H1 (cell line): ENCODE results near the gene ATP5F1E. TPM values are rescaled to one million over a fixed set of nuclear protein-coding genes. Genes with fewer than 3 reads are reported as not detected.

Experiments
- CTCF ChIA-PET: fragments of 300-600 bp; sonication (Branson Sonifier 250); formaldehyde crosslinking; loops from one replicate; lab custom pipeline; 2021; ENCODE audit not compliant: partially characterized antibody; lab: Charles Lee
- POLR2A ChIA-PET: fragments of 300-600 bp; sonication (Branson Sonifier 250); formaldehyde crosslinking; loops from one replicate; lab custom pipeline; 2021; ENCODE audit warnings: inconsistent platforms; ENCODE audit not compliant: partially characterized antibody; lab: Charles Lee
- DNase-seq, 2 experiments: peaks; one replicate each; pipeline versions ENCODE4 v3.0.0 to v3.0.0-alpha.2; 2010 to 2022; ENCODE audit warnings: low spot score in 2 of 2, low read depth in 1 of 2, mixed read lengths in 1 of 2
- FAIRE-seq: peaks from 2 replicates; lab custom pipeline; 2011; peaks lifted over from hg19 to GRCh38; lab: Jason Lieb, UNC
- H2AFZ ChIP-seq: 2 replicates; pipeline ENCODE4 v1.8.1; 2012; ENCODE audit warnings: low read length, inconsistent platforms
- H2AK5ac ChIP-seq: 2 replicates; pipeline ENCODE4 v1.6.1; 2013; ENCODE audit warnings: low read depth, low read length
- H2BK120ac ChIP-seq: replicated peaks from 2 replicates; pipeline ENCODE3; 2013; ENCODE audit warnings: low read depth, low read length, inconsistent platforms
- H2BK12ac ChIP-seq: 2 replicates; pipeline ENCODE4 v1.6.1; 2013; ENCODE audit warnings: low read depth, low read length
- H2BK15ac ChIP-seq: 2 replicates; pipeline ENCODE4 v1.6.1; 2013; ENCODE audit warnings: low read length
- H2BK20ac ChIP-seq: 2 replicates; pipeline ENCODE4 v1.6.1; 2013; ENCODE audit warnings: low read length
- H2BK5ac ChIP-seq: 2 replicates; pipeline ENCODE4 v1.6.1; 2013; ENCODE audit warnings: low read depth, low read length
- H3K14ac ChIP-seq: 2 replicates; pipeline ENCODE4 v1.6.1; 2013; ENCODE audit warnings: inconsistent platforms; ENCODE audit not compliant: insufficient read length
- H3K18ac ChIP-seq: 2 replicates; pipeline ENCODE4 v1.6.1; 2013; ENCODE audit warnings: low read length; ENCODE audit errors: extremely low read depth
- H3K23ac ChIP-seq: 2 replicates; pipeline ENCODE4 v1.6.1; 2013; ENCODE audit warnings: inconsistent platforms; ENCODE audit not compliant: insufficient read length
- H3K23me2 ChIP-seq: 2 replicates; pipeline ENCODE4 v1.6.1; 2013; ENCODE audit warnings: low read depth, low read length
- H3K27ac ChIP-seq: 2 replicates; pipeline ENCODE4 v1.6.1; 2011; ENCODE audit warnings: low read depth, low read length, inconsistent platforms
- H3K27me3 ChIP-seq, 4 experiments: replicated peaks in 1 of 4; 1 replicate in 1 of 4; 2 replicates in 3 of 4; pipeline versions ENCODE4 v1.6.1 to v1.8.1; 2011 to 2013; ENCODE audit warnings: low read length in 3 of 4, mild to moderate bottlenecking in 3 of 4, inconsistent platforms in 2 of 4, mixed read lengths in 2 of 4, moderate library complexity in 1 of 4; ENCODE audit not compliant: control insufficient read depth in 3 of 4, insufficient read depth in 3 of 4; ENCODE audit errors: extremely low read depth in 1 of 4
- H3K36me3 ChIP-seq, 4 experiments: 2 replicates each; pipeline versions ENCODE4 v1.6.1 to v1.8.1; 2011 to 2013; ENCODE audit warnings: mild to moderate bottlenecking in 4 of 4, low read length in 3 of 4, moderate library complexity in 2 of 4, control low read depth in 1 of 4, inconsistent platforms in 1 of 4; ENCODE audit not compliant: insufficient read depth in 4 of 4, control insufficient read depth in 2 of 4
- H3K4ac ChIP-seq: replicated peaks from 2 replicates; pipeline ENCODE3; 2013; ENCODE audit warnings: low read length, low read depth, mixed read lengths, inconsistent platforms; ENCODE audit not compliant: insufficient read length
- H3K4me1 ChIP-seq, 4 experiments: replicated peaks in 1 of 4; 1 replicate in 1 of 4; 2 replicates in 3 of 4; pipeline versions ENCODE4 v1.6.1 to v1.8.1; 2011 to 2013; ENCODE audit warnings: low read length in 3 of 4, inconsistent platforms in 2 of 4, mixed read lengths in 1 of 4; ENCODE audit not compliant: insufficient read depth in 4 of 4, control insufficient read depth in 3 of 4
- H3K4me2 ChIP-seq, 2 experiments: 2 replicates each; pipeline versions ENCODE4 v1.6.1 to v1.8.1; 2011 to 2013; ENCODE audit warnings: low read depth in 2 of 2, low read length in 2 of 2, control low read depth in 1 of 2, inconsistent platforms in 1 of 2, mild to moderate bottlenecking in 1 of 2; ENCODE audit not compliant: insufficient read depth in 1 of 2
- H3K4me3 ChIP-seq, 4 experiments: fragments of 200-600, 300-600 bp in 1 of 4; sonication (generic), shearing (Covaris generic), sonication (Bioruptor Twin) in 1 of 4; 2 replicates each; pipeline versions ENCODE4 v1.5.1 to v1.8.1; 2011 to 2016; ENCODE audit warnings: low read length in 4 of 4, low read depth in 3 of 4, control low read depth in 2 of 4, inconsistent platforms in 2 of 4, mild to moderate bottlenecking in 2 of 4, mixed read lengths in 1 of 4, moderate library complexity in 1 of 4; ENCODE audit not compliant: insufficient read depth in 2 of 4; ENCODE audit errors: extremely low read depth in 1 of 4
- H3K56ac ChIP-seq: replicated peaks from 2 replicates; pipeline ENCODE3; 2013; ENCODE audit warnings: low read depth, mild to moderate bottlenecking, mixed read lengths, low read length, inconsistent platforms; ENCODE audit not compliant: insufficient read length
- H3K79me1 ChIP-seq: 2 replicates; pipeline ENCODE4 v1.6.1; 2013; ENCODE audit warnings: low read depth, low read length, control low read depth
- H3K79me2 ChIP-seq, 2 experiments: 2 replicates each; pipeline versions ENCODE4 v1.6.1 to v1.8.1; 2012 to 2013; ENCODE audit warnings: low read length in 2 of 2, mild to moderate bottlenecking in 2 of 2, inconsistent platforms in 1 of 2; ENCODE audit not compliant: insufficient read depth in 2 of 2, control insufficient read depth in 1 of 2
- H3K9ac ChIP-seq, 4 experiments: replicated peaks in 1 of 4; 1 replicate in 1 of 4; 2 replicates in 3 of 4; pipeline versions ENCODE4 v1.6.1 to v1.8.1; 2011 to 2013; ENCODE audit warnings: low read depth in 3 of 4, low read length in 3 of 4, control low read depth in 2 of 4, mild to moderate bottlenecking in 2 of 4, moderate library complexity in 2 of 4, inconsistent platforms in 1 of 4; ENCODE audit errors: extremely low read depth in 1 of 4
- H3K9me3 ChIP-seq, 2 experiments: 2 replicates each; pipeline versions ENCODE4 v1.6.1 to v1.8.1; 2012 to 2013; ENCODE audit warnings: mild to moderate bottlenecking in 2 of 2, moderate library complexity in 2 of 2, control low read depth in 1 of 2, inconsistent platforms in 1 of 2, low read depth in 1 of 2, low read length in 1 of 2, mixed read lengths in 1 of 2; ENCODE audit not compliant: insufficient read depth in 2 of 2
- H4K20me1 ChIP-seq, 2 experiments: replicated peaks in 1 of 2; 2 replicates each; pipeline versions ENCODE3 to v1.8.1; 2011 to 2013; ENCODE audit warnings: inconsistent platforms in 2 of 2, low read length in 2 of 2, mild to moderate bottlenecking in 1 of 2; ENCODE audit not compliant: insufficient read depth in 2 of 2, control insufficient read depth in 1 of 2
- H4K5ac ChIP-seq: 2 replicates; pipeline ENCODE4 v1.6.1; 2013; ENCODE audit warnings: low read length, low read depth, mixed read lengths, inconsistent platforms; ENCODE audit not compliant: insufficient read length
- H4K8ac ChIP-seq: 2 replicates; pipeline ENCODE4 v1.8.0; 2013; ENCODE audit warnings: mild to moderate bottlenecking, moderate library complexity, low read length, inconsistent platforms; ENCODE audit not compliant: insufficient read depth; ENCODE audit errors: extremely low read depth
- H4K91ac ChIP-seq: replicated peaks from 2 replicates; pipeline ENCODE3; 2013; ENCODE audit warnings: low read length, mixed read lengths, inconsistent platforms; ENCODE audit not compliant: insufficient read length
- ATF3 ChIP-seq: IDR thresholded peaks from 2 replicates; pipeline ENCODE4 v1.6.1; 2011; ENCODE audit warnings: low read depth, mild to moderate bottlenecking, low read length; ENCODE audit not compliant: insufficient read depth
- BCL11A ChIP-seq, 2 experiments: IDR thresholded peaks; one replicate each; pipeline ENCODE4 v1.6.1; 2011; ENCODE audit warnings: low read depth in 2 of 2, low read length in 2 of 2, mild to moderate bottlenecking in 2 of 2
- BRCA1 ChIP-seq: IDR thresholded peaks from 2 replicates; pipeline ENCODE4 v1.6.1; 2012; ENCODE audit warnings: low read depth, low read length, improper control_type of control experiment
- CBX8 ChIP-seq: fragments of 300-800, 300-1000 bp; sonication (generic); IDR thresholded peaks from 2 replicates; pipeline ENCODE4 v1.7.1; 2016; ENCODE audit warnings: low read depth, low read length, borderline replicate concordance
- CHD1 ChIP-seq: IDR thresholded peaks from 2 replicates; pipeline ENCODE4 v1.6.1; 2012; ENCODE audit warnings: low read depth, low read length, improper control_type of control experiment
- CHD2 ChIP-seq: IDR thresholded peaks from 2 replicates; pipeline ENCODE4 v1.6.1; 2012; ENCODE audit warnings: low read length, improper control_type of control experiment
- JUND ChIP-seq: IDR thresholded peaks from 2 replicates; pipeline ENCODE4 v1.6.1; 2011; ENCODE audit warnings: mild to moderate bottlenecking, improper control_type of control experiment, low read length
- KDM5A ChIP-seq: fragments of 200-600 bp; IDR thresholded peaks from 2 replicates; pipeline ENCODE4 v1.7.1; 2012; ENCODE audit warnings: mild to moderate bottlenecking, low read length, inconsistent platforms, mixed read lengths
- PHF8 ChIP-seq: fragments of 200-600 bp; sonication (generic); conservative IDR thresholded peaks from 2 replicates; pipeline ENCODE4 v1.7.1; 2012; ENCODE audit warnings: low read depth, mild to moderate bottlenecking, inconsistent platforms, low read length, moderate library complexity
- WGBS, 2 experiments: shearing (Covaris generic) in 1 of 2; methylation state at CpG; one replicate each; pipeline versions ENCODE4 v1.1.6 to v1.1.7; 2013 to 2015; ENCODE audit warnings: low lambda C conversion rate in 2 of 2, mixed read lengths in 2 of 2, inconsistent platforms in 1 of 2, low coverage in 1 of 2, missing lambda C conversion rate in 1 of 2; ENCODE audit not compliant: insufficient replicate concordance in 2 of 2, insufficient coverage in 1 of 2, insufficient read length in 1 of 2; ENCODE audit errors: extremely low coverage in 1 of 2, missing lambda C conversion rate in 1 of 2; 5-methylcytosine and 5-hydroxymethylcytosine counted together
- polyA plus RNA-seq, 7 experiments: library from polyadenylated mRNA; depleted of rRNA in 3 of 7; stranded (reverse) in 5 of 7; unstranded in 2 of 7; fragments of >200 nt in 5 of 7; fragments of 200-250 nt in 2 of 7; gene quantifications; 1 replicate in 5 of 7; 2 replicates in 1 of 7; 4 replicates in 1 of 7; pipeline versions ENCODE4 v1.2.1 to v1.2.3, GENCODE V29; 2011 to 2013; ENCODE audit warnings: missing spikeins in 2 of 7, mixed read lengths in 2 of 7
- total RNA-seq: library from RNA; stranded (reverse); fragmentation: NEBNext Ultra II Directional; extraction: Animal tissue kit (Norgen Biotek cat#: 25700); gene quantifications from 2 replicates; pipeline ENCODE4 v1.2.1, GENCODE V29; 2021

The ATP5F1E gene
- total and polyA plus RNA-seq, 2 of the 8 experiments (the other 6 are each of a cell fraction or from before 2014, with no cell fraction given) = 15.7 to 47.8 TPM

GRCh38 chr20:59007665-59008511, 24.2 kb downstream of the ATP5F1E start:
- peak overlapping the region; percentile 48 to 90 for H3K4me2 ChIP-seq
- CTCF ChIA-PET = interaction anchor here (0.5 to 1.4 kb wide), 4 partner anchors 24 to 449 kb away, joined by 3 to 8 read pairs (median 4); partner anchors contain the start of genes ATP5F1E and NELFCD
- H3K23me2 ChIP-seq = peaks cover 2% of the 10 kb centered on the region; the same call in 1 of the 2 replicates
- no peak overlapping the region for H3K56ac ChIP-seq
- peak overlapping the region; percentile 12; the same call in 1 of the 2 replicates for H2BK15ac ChIP-seq
- H3K18ac ChIP-seq = no peak overlapping the region
- peak overlapping the region; percentile 51 to 65 (median 56); a peak in 7 of 8 replicates for H3K4me3 ChIP-seq
- H3K9ac ChIP-seq = no peak overlapping the region; a peak in 1 of 7 replicates
- no peaks in the 10 kb centered on the region for H3K9me3 ChIP-seq
- WGBS, 2 experiments = 87% methylated on average over 22 of the region's 24 CpGs; no CpG with 5 or more reads in 1 of the 2 experiments
- H3K4me1 ChIP-seq = peaks cover 0 to 8% (median 7%) of the 10 kb centered on the region in 4 experiments; a peak in 3 of 7 replicates
- no peak overlapping the region for H2BK5ac ChIP-seq
- H4K91ac ChIP-seq = no peak overlapping the region
- no peak overlapping the region for H3K14ac ChIP-seq
- TF ChIP-seq KDM5A (no peak), CHD2 (no peak), ATF3 (no peak), JUND (no peak), BCL11A (IDR thresholded peaks at IDR 0.05; ENCODE audit: low read depth in 2 of 2, low read length in 2 of 2) (no peak), CHD1 (no peak), BRCA1 (no peak), CBX8 (no peak), PHF8 (no peak)
- FAIRE-seq = no peak
- H4K8ac ChIP-seq = peak overlapping the region; percentile 18; the same call in 1 of the 2 replicates
- POLR2A ChIA-PET = interaction anchor here (1.0 to 1.9 kb wide), 6 partner anchors 8 to 26 kb away, joined by 3 to 6 read pairs (median 3); partner anchors contain the start of gene NELFCD
- no peak overlapping the region for H3K27ac ChIP-seq
- no peaks in the 10 kb centered on the region for H3K79me2 ChIP-seq
- H2BK12ac ChIP-seq = peak overlapping the region; percentile 30
- H3K36me3 ChIP-seq = no peaks in the 10 kb centered on the region
- no peak overlapping the region for H3K23ac ChIP-seq
- peaks cover 0 to 4% of the 10 kb centered on the region in 2 experiments for H4K20me1 ChIP-seq
- no peak overlapping the region for H2BK120ac ChIP-seq
- H3K27me3 ChIP-seq = peaks cover 0 to 12% (median 5%) of the 10 kb centered on the region in 4 experiments; a peak in 3 of 7 replicates
- H4K5ac ChIP-seq = no peak overlapping the region
- H3K4ac ChIP-seq = no peak overlapping the region
- DNase-seq = no peak
- H2AFZ ChIP-seq = no peak overlapping the region
- no peaks in the 10 kb centered on the region for H3K79me1 ChIP-seq
- no peak overlapping the region for H2AK5ac ChIP-seq
- no peak overlapping the region for H2BK20ac ChIP-seq
